SW480 (cell line): ENCODE results near the gene E2F8.
"Not testable (repeated sequence)": the region's sequence is repeated elsewhere in the genome, so short reads cannot be mapped to it uniquely, and the experiment has no call there.

Experiments
- DNase-seq: peaks from one replicate; pipeline ENCODE4 v3.0.0-alpha.2; 2016; ENCODE audit warnings: low spot score

E2F8 gene, protein sequence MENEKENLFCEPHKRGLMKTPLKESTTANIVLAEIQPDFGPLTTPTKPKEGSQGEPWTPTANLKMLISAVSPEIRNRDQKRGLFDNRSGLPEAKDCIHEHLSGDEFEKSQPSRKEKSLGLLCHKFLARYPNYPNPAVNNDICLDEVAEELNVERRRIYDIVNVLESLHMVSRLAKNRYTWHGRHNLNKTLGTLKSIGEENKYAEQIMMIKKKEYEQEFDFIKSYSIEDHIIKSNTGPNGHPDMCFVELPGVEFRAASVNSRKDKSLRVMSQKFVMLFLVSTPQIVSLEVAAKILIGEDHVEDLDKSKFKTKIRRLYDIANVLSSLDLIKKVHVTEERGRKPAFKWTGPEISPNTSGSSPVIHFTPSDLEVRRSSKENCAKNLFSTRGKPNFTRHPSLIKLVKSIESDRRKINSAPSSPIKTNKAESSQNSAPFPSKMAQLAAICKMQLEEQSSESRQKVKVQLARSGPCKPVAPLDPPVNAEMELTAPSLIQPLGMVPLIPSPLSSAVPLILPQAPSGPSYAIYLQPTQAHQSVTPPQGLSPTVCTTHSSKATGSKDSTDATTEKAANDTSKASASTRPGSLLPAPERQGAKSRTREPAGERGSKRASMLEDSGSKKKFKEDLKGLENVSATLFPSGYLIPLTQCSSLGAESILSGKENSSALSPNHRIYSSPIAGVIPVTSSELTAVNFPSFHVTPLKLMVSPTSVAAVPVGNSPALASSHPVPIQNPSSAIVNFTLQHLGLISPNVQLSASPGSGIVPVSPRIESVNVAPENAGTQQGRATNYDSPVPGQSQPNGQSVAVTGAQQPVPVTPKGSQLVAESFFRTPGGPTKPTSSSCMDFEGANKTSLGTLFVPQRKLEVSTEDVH

DNA sequence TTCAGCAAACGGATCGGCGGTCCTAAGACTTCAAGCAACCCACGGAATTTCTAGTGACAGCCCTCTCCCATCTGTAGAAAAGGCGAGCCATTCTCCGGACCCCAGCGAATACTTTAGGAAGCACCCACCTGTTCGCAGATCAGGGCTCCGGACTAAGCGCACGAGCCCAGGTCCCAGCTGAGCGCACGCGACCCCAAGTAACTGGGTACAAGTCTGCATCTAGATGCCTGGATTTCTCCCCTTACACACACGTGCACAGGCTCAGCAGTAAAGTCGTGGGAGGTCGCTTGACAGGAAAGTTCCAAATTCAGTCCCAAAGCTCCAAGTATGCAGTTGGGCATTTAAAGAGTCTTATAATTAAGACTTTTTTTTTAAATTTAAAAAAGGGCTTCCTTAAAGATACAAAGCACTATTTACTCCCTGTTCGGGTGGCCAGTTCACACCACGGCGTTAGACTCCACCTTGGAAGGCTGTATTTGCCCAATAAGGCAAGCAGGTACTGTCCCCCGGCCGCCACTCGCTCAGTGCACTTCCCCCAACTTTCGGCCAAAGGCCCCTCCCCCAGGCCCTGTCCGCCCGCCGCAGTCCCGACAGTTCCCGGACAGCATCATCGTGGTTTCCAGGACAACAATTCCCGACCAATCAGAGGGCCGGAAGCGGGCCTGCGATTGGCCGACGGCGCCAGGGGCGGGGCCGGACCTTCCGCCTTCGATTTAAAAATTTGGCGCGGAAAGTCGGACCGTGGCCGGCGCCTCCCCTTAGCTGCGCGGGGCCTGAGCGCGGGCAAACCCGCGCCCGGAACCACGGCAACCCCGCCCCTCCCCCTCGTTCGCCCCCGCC lies at the start of gene E2F8:
E2F8 (minus strand) TSS at position 526 of the 840 bp plus-strand sequence. CDS start 824 bp downstream, outside the sequence.
- DNase-seq, result peak; percentile 94

DNA sequence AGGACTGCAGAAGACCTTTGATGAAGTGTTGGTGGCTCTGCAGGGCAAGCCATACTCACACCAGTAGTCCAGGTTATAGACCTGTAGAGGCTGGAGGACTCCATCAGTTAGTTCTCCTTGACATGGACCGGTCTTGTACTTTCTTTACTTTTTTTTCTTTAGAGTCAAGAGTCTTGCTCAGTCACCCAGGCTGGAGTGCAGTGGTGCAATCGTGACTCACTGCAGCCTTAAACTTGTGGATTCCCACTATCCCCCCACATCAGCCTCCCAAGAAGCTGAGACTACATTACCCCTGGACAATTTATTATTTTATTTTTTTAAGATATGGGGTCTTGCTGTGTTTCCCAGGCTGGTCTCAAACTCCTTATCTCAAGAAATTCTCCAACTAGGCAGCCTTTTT lies 49.6 kb upstream of the E2F8 start:
- DNase-seq, result no peak

DNA sequence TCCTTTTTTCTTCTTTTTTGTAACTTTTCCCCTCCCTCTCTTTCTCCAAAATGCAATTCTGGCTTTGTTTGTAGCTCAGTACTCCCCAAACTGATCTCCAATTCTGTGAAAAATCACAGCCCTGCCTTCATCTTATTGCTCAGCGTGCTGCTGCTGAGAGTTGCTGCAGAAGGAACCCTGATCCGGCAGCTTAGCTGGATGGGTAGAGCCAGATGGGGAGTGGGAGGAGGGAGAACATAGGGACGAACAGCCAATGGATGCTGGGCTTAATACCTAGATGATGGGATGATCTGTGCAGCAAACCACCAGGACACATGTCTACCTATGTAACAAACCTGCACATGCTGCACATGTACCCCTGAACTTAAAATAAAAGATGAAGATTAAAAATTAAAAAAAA lies 47.5 kb upstream of the E2F8 start:
- DNase-seq, result no peak

DNA sequence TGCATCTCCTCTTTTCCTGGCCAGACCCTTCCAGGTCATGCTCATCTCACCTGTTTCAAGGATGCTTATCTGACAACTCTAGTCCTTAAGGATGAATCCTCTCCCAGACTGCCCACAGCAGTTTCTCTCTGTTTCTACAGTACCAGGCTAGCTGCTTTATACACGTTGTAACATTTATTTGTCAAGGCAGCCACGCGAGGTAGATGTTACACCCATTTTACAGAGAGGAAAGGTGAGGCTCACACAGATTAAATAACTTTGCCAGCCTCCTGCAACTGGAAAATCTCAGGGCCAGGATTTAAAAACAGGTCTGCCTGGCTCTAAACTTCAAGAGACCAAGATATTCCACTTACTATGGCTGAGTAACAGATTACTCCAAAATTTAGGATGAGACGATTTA lies 45.7 kb upstream of the E2F8 start:
- DNase-seq, result no peak

DNA sequence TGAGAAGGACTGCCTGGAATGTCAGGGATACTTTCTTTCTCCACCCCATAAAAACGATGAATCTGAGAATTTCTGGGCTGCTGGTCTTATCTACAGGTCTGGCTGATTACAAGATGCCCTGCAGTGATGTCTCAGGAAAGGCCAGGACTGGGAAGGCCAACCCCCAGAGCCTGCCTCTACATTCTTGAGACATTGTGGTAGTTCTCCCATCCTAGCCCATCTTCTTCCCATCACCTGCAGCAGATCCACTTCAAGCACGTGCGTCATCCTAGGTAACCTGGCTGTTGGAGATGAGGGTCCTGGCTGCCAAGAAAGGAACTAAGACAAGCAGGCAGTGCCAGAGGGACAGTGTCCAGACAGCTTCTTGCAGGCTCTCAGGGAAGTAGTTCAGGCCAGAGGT lies 44.1 kb upstream of the E2F8 start:
- no peak for DNase-seq

DNA sequence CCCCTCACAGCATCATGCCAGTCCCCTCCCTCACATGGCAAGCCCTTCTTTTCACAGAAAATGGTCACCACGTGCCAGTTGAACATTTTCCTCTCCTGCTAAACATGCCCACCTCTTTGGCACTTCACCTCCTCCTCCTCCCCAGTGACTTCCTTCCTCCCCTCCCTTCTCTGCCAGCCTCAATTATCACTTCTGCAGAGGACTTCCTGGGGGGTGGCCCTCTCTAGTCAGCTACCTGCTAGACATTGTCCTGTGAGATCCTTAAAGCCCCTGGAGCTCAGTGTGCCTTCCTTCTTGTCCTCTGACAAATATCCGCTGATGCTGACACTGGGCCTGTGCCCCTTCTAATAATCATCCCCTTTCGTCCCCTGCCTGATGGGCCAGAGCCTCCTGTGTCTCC lies 43.2 kb upstream of the E2F8 start:
- DNase-seq, result no peak

DNA sequence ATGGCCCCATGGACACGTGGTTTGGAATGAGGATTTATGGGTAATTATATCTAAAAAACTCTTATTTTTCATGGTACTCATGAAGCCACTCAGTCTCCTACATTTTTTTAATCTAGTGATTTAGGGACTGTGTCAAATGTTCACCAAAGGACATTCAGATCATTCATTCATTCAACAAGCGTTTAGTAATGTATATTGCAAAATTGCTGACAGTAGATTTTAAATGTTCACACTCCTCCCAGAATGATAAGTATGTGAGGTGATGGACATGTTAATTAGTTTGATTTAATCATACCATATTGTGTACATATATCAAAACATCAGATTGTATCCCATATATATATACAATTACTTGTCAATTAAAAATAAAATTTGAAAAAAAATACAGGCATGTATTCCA lies 40.8 kb upstream of the E2F8 start:
- DNase-seq, result no peak

DNA sequence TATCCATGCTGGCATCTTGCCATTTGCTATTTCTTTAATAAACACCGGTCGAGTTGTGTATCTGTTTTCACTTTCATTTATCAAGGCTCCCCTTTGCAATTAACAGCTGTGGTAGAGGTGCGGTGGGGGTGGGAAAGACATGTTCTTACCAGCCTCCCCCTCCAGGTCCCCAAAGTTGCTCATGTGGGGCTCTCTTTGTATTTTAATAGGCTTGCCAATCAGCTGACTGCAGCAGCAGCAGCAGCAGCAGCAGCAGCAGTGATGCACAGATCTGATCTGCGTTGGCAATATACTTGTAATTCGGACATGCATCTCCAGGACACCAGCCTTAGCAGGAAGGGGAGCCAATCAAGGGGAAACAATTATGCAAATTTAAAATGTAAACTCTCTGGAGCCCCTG lies 40.3 kb upstream of the E2F8 start:
- DNase-seq, result no peak

DNA sequence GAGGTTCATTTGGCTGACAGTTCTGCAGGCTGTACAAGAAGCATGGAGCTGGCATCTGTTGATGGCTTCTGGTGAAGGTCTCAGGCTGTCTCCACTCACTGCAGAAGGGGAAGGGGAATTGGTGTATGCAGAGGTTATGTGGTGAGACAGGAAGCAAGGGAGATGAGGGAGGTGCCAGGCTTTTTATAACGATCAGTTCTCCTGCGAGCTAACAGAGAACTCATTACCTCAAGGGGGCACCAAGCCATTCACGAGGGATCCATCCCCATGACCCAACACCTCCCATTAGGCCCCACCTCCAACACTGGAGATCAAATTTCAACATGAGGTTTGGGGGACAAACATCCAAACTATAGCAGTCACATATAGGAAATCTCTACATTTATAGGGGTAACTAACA lies 38.7 kb upstream of the E2F8 start:
- peak; percentile 60 for DNase-seq

DNA sequence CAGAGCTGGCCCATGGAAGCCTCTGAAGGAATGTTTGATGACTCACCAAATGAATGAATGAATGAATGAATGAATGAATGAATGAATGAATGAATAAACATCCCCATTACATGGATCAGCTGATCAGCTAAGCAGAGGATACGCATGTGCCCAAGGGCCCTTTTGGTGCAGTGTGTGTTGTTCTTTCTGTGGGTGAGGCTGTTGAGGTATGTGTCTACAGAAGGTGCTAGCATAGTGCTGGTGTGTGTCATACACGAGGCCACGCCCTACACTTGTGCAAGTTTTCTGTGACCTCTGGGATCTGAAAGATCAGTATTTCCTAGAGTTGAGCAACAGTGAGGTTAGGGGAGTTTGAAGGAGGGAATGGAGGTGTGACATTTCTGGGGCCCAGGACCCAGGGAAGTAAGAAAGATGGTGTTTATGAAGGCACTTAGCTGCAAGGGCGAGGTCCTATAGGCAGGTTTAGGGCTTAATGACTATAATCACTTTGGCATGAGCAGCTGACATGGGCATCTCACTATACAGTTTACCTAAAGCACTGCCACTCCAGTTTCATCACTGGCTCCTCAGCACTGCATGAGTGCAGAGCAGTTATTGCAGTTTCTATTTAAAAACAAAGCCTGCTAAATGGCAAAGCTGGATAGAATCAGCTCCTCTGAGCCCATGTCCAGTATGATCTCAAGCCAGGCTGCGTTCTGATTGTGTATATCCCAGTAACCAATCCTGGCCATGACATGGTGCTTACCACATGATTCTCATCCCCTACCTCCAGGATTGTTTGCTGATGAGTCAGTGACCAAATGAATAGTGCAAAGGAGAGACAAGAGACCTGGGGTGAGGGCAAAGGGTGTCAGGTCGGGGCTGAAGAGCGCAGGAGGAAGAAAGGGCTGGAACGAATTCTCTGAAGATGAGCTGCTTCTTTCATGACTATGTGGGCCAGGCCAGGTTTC lies 36.4 kb upstream of the E2F8 start:
- peak; percentile 92 for DNase-seq

DNA sequence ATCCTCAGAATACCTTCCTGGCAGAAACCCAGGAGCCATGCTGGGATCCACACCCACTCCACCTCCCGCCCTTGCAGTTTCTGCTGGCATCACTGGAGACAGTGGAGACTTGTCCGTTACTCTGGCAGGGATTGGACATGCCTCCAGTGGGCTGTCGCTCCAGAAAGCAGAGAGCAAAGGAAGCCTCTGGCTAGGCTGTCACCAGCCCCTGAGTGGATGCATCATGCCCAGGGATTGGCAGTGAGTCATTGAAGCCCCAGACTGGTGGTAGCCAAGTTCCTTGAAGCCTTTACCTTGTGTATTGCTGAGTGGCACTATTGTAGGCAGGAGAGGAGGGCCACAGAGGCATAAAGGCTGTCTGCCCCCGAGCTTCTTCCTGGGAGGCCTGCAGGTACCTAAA lies 34.8 kb upstream of the E2F8 start:
- peak; percentile 41 for DNase-seq

DNA sequence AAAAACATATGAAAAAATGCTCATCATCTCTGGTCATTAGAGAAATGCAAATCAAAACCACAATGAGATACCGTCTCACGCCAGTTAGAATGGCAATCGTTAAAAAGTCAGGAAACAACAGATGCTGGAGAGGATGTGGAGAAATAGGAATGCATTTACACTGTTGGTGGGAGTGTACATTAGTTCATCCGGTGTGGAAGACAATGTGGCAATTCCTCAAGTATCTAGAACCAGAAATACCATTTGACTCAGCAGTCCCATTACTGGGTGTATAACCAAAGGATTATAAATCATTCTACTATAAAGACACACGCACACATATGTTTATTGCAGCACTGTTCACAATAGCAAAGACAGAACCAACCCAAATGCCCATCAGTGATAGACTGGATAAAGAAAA lies 32.5 kb upstream of the E2F8 start:
- DNase-seq, result not testable (repeated sequence)

DNA sequence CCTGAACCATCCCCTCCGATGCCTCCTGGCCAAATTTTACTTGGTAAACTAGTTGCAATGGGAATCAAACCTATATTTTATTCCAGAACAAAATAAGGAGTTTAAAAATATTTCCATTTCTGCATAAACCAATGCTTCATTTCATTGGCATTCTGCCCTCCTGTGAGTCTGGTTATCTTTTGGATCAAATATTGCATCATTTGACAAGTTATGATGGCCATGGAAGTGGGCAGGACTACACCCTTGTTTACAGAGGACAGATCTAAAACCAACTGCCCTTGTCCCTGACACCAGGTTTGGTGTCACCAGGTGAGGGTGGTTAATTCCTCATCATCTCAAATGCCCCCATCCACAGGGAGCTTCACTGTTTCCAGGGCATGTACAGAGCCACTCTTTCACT lies 28.2 kb upstream of the E2F8 start:
- DNase-seq, result no peak

DNA sequence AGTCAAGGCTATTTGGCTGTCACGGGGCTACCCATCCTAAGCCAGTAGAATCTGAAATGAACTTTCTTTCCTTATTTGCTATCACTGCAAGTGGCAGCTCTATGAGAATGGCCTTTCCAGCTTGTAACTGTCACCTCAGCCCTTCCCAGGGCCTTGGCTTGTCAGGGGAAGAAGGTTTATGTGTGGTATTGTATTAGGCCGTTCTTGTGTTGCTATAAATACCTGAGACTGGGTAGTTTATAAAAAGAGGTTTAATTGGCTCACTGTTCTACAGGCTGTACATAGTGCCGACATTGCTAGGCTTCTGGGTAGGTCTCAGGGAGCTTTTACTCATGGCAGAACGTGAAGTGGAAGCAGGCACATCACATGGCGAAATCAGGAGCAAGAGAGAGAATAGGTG lies 26.8 kb upstream of the E2F8 start:
- DNase-seq, result no peak

DNA sequence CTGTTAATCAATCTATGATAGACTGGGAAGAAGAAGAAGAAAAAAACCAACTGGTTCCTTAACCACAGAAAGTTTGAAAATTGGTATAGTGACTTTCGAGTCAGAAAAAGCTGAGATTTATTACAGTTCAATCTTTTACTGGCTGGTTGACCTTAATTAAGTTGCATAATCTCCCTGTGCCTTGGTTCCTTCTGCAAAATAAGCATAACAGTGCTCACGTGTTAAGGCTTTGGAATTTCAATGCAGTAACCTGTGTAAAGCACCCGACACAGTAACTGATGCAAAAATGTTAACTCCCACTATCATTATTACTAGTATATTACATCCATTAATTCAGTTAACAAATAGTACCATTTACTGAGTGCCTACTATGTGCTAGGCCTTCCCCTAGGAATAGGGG lies 22.6 kb upstream of the E2F8 start:
- no peak for DNase-seq

DNA sequence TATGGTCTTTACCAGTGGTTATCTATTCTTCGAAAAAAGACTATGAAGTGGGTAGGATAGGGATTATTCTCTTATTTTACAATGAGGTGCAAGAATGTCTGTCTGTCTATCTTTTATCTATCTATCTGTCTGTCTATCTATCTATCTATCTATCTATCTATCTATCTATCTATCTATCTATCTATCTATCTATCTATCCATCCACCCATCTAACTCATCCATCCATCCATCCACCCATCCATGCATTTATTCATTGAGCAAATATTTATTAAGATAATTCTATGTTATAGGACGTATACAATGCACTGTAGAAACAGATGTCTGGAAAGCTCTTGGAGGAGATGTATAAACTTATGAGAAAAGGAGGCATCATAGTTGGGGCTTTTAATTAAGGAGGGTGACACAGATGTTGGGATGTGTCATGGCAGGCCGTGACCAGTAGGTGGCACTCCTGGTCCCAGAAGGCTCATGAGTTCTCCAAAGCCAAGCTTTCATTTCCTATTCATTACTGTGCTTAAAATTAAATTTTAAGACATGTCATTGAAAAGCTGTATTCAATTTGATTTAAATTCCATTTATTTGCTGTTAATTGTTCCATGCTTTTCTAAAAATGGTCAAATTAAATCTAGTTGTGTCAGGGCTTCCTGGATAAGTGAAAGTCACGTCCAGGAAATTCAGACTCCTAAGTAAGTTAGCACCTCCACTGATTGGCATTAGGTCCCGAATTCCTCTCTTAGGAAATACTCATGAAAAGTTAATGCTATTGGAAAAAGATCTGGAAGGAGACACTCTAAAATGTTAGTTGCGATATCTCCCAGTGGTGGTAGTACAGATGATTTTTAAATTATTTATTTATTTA lies 19.0 kb upstream of the E2F8 start:
- DNase-seq, result peak; percentile 64

DNA sequence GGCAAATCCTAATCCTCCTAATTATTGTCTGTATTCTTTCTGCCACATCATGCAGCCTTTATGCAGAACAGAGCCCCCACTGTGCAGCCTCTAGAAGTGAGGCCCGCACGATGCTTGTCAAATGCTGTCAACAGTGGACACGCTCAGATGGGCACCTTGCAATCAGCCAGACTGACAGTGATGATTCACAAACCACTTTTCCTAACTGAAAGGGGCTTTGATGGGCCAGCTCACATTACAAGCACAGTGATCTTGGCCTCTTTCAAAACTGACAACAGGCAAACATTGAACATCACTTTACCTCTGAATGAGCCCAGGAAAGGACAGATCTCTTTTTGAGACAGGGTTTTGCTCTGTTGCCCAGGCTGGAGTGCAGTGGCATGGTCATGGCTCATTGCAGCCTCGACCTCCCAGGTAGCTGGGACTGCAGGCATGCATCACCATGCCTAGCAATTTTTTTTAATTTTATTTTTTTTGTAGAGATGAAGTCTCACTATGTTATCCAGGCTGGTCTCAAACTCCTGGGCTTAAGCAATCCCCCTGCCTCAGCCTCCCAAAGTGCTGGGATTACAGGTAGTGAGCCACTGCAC lies 18.0 kb upstream of the E2F8 start:
- no peak for DNase-seq

DNA sequence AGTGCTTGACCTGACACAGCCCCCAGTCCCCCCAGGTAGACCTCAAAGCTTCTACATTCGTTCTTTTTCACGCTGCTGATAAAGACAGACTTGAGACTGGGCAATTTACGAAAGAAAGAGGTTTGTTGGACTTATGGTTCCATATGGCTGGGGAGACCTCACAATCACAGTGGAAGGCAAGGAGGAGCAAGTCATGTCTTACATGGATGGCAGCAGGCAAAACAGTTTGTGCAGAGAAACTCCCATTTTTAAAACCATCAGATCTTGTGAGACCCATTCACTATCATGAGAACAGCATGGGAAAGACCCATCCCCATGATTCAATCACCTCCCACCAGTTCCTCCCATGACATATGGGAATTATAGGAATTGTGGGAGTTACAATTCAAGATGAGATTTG lies 13.7 kb upstream of the E2F8 start:
- DNase-seq, result not testable (repeated sequence)

DNA sequence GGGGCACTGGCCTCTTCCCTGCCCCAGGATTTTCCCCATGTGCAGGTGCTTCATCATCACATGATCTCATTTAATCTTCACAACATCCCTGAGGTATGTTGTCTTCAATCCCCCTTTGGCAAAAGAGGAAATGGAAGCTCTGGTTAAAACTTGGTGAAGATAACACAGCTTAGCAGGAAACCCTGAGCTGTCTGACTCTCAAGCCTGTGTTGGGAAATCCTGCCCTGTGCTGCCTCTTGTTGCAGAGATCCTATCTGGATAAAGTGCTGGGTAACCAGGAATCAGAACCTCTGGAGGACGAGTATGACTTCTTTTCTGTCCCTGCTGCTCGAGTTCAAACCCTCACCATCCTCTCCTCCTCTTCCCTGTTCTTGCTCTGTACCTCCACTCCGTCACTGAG lies 13.1 kb upstream of the E2F8 start:
- no peak for DNase-seq
